Measurements from ENCODE around the gene PITPNC1.
"Not testable (repeated sequence)": the region's sequence is repeated elsewhere in the genome, so short reads cannot be mapped to it uniquely, and the experiment has no call there.

Gene PITPNC1

GRCh38 chr17:67366193-67367157, 10.6 kb upstream of the PITPNC1 start, which contains the start of gene PSMD12:
Gene PSMD12 (minus strand): TSS chr17:67366577. CDS start chr17:67366519, 58 bp downstream.
- in situ Hi-C loops (cut with MboI; ENCODE audit: low sequenced_read_pairs): no loop called here

DNA sequence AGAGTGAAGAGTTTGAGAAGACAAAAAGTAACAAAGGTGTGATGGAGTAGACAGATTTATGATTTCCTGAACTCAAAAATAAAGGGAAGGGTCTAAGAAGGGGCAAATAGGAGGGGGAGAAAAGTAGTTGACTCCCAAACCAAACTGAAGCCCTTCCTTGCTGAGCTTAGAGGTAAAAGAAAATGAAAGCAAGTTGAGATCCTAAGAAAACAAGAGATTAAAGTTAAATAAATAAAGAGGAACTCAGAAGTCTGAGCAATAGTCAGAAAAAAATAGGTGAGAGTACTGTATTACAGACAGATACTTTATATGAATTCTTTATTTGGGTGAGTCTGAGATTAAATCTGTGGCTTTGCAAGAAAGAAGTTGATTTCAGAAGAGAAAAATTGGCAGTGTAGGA, 7.4 kb upstream of the PITPNC1 start:
- in situ Hi-C loops (cut with MboI; ENCODE audit: low sequenced_read_pairs): no loop called here

DNA sequence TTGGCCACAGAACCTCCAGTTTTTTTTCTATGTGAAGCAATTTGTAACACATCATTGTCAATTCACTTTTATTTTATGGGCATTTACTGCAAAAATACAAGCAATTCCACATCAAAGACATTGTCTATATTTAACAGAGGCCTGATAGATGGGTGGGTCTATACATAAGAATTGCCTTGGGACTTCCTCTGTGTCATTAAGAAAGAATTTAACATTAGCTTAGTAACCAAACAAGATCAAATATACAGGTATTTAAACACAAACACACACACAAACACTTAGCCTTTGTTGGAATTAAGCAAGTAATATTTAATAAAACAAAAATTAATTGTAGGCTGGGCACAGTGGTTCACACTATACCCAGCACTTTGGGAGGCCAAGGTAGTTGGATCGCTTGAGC, 4.3 kb upstream of the PITPNC1 start:
- in situ Hi-C loops (cut with MboI; ENCODE audit: low sequenced_read_pairs): no loop called here

- in situ Hi-C loops (cut with MboI; ENCODE audit: low sequenced_read_pairs): no loop called here
Observed at GRCh38 chr17:67374329-67375053, 2.6 kb upstream of the PITPNC1 start.

DNA sequence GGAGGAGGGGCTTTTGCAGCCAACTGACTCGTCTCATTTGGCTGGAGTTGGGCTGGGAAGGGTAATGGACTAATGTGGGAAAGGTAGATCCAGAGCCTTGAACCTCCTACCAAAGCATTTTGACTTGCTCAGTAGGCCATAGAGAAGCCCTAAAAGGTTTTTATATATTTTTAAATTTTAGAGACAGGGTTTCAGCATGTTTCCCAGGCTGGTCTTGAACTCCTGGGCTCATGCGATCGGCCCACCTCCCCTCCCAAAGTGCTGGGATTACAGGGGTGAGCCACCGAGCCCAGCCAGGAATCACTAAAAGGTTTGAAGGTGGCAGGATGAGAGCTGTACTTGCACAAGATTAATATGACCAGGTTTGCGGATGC, 2.0 kb upstream of the PITPNC1 start:
- in situ Hi-C loops (cut with MboI; ENCODE audit: low sequenced_read_pairs): no loop called here

DNA sequence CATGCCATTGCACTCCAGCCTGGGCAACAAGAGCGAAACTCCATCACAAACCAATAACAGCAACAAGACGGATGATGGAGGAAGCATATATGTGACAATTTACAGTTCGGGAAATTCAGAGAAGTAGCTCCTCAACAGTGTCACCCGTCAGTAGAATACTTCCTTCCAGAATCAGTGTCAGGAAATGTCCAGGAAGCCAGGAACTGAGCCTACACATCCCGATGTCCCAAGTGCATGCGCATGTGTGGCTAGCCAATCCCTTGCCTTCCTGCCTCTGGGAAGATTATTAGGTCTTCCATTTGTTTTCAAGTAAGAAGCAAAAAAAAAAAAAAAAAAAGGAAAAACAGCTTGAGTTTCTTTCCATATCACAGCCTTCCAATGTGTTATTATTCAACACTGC, 1.4 kb upstream of the PITPNC1 start:
- in situ Hi-C loops (cut with MboI; ENCODE audit: low sequenced_read_pairs): no loop called here

GRCh38 chr17:67376415-67376736, 705 bp upstream of the PITPNC1 start:
- in situ Hi-C loops (cut with MboI; ENCODE audit: low sequenced_read_pairs): no loop called here

GRCh38 chr17:67377488-67378453, 690 bp downstream of the PITPNC1 start:
- in situ Hi-C loops (cut with MboI; ENCODE audit: low sequenced_read_pairs): no loop called here

DNA sequence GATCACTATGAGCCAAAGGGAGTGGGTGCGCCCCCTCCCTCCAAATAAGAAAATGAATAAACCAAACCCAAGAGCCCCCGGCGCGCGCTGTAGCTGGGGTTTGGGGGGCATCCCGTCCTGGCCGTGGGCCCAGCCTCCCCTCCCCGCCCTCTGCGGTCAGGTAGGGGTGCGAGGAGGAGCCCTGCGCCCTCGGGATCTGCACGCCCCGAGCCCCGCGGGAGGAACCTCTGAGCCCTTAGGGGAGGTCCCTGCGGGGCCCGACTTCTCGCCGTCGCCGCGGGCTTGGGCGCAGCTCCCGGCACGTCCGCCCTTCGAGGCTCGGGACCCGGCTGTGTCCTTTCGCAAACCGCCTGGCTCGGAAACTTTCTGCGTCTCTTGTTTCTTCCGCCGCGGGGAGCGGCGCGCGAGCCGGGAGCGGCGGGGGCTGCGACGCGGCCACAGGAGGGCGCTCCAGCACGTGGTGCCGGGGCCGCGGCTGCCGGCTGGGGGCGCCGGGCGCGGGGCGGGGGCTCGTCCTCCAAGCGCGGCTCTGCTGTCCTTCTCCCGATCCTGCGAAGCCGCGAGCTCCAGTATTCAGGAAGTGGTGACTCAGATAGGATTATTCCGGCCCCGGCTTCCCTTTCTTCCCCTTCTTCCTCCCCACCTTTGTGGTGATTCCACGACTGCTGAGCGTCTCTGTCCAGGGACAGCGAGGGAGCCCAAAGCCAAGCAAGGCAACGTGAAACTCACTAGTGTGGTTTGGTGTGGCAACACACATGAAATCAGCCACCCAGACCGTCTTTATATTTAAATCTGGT, 1.6 kb downstream of the PITPNC1 start:
- in situ Hi-C loops (cut with MboI; ENCODE audit: low sequenced_read_pairs): no loop called here

- in situ Hi-C loops (cut with MboI; ENCODE audit: low sequenced_read_pairs): no loop called here
Observed at GRCh38 chr17:67379251-67379630, 2.2 kb downstream of the PITPNC1 start.

- in situ Hi-C loops (cut with MboI; ENCODE audit: low sequenced_read_pairs): no loop called here
Observed at GRCh38 chr17:67381929-67382257, 4.8 kb downstream of the PITPNC1 start.

- in situ Hi-C loops (cut with MboI; ENCODE audit: low sequenced_read_pairs): no loop called here
Observed at GRCh38 chr17:67385122-67385988, 8.3 kb downstream of the PITPNC1 start.

GRCh38 chr17:67386965-67387551, 10.0 kb downstream of the PITPNC1 start:
- in situ Hi-C loops (cut with MboI; ENCODE audit: low sequenced_read_pairs): no loop called here

DNA sequence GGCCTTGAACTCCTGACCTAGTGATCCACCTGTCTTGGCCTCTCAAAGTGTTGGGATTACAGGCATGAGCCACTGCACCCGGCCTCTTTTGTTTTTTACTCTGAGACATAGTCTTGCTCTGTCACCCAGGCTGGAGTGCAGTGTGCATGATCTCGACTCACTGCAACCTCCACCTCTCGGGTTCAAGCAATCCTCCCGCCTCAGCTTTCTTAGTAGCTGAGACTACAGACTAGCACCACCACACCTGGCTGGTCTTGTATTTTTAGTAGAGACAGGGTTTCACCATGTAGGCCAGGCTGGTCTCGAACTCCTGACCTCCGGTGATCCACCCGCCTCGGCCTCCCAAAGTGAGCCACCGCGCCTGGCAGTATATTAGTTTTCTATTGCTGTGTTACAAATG, 11.5 kb downstream of the PITPNC1 start:
- in situ Hi-C loops (cut with MboI; ENCODE audit: low sequenced_read_pairs): not testable (repeated sequence)

DNA sequence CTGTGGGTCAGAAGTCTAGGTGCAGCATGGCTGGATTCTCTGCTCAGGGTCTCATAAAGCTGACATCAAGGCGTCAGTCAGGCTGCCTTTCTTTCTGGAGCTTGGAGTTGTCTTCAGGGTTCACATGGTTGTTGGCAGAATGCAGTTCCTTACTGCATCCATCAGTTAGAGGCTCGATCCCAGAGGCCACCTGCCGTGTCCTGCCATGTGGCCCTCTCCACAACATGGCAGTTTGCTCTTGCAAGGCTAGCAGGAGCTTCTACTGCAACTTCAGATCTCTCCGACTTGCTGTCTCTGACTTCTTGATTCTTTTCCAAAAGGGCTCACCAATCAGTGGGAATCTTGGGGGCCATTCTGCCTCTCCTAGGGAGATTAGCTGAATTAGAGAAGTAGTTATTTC, 11.9 kb downstream of the PITPNC1 start:
- in situ Hi-C loops (cut with MboI; ENCODE audit: low sequenced_read_pairs): no loop called here

GRCh38 chr17:67390006-67390645, 13.0 kb downstream of the PITPNC1 start:
- in situ Hi-C loops (cut with MboI; ENCODE audit: low sequenced_read_pairs): no loop called here

DNA sequence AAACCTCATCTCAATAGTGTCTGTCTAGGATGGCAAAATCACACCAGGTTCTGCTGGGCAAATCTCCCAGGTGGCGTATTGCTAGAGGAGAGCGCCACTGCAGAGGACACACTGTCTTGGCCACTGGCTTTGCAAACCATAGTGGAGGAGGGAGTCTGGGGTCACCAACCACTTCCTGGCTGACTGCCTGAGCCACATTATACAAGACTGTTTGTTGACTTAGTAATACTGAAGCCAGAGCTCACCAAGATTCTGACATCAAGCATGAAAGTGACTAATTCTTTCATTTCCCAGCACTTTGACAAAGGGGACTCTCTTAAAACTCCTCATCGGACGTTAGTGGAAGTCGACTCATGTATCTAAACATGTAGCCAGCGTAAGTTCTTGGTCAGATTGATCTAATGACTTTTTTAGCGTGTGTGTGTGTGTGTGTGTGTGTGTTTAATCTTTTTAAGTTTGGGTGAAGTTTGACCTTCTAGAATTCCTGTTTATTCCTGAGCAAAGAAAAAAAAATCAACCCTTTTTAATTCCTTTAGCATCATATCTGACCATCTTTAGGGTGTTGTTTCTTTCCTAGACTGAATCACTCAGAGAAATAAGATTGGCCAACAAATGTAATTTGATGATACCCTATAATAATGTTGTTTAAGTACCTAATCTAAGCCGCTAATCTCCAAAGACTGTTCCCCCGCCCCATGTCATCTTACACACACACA, 13.7 kb downstream of the PITPNC1 start:
- in situ Hi-C loops (cut with MboI; ENCODE audit: low sequenced_read_pairs): no loop called here

DNA sequence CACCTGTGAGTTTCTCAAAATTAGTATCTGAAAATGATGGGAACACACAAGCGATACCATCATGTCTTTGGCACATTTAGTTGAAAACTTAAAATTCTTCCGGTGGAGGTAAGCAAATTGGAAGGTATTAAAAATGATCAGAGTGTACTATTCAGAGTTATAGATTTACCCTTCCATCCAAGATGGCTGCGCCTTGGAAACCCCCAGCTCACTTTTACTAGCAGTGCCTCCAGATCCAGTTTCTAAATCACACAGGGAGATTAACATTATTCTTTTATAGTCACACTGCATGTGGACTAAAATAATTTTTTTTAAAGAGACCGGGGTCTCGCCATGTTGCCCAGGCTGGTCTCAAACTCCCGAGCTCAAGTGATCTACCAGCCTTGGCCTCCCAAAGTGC, 15.0 kb downstream of the PITPNC1 start:
- in situ Hi-C loops (cut with MboI; ENCODE audit: low sequenced_read_pairs): no loop called here

All from hTERT RPE-1 (cell line).